Stimulated activated CD4-positive, alpha-beta T cell treated with anti-CD3 and anti-CD28 coated beads, Interleukin-1b, Interleukin-23, amount 100 ng/mL, for 1 hour (primary cell): ENCODE measurements around the gene FGF10.

ENCODE experiments used
- DNase-seq, 2 donors: peaks; one replicate each; pipeline ENCODE4 v3.0.0-alpha.2; 2020; ENCODE audit warnings: low read depth in 2 of 2

Gene FGF10

DNA sequence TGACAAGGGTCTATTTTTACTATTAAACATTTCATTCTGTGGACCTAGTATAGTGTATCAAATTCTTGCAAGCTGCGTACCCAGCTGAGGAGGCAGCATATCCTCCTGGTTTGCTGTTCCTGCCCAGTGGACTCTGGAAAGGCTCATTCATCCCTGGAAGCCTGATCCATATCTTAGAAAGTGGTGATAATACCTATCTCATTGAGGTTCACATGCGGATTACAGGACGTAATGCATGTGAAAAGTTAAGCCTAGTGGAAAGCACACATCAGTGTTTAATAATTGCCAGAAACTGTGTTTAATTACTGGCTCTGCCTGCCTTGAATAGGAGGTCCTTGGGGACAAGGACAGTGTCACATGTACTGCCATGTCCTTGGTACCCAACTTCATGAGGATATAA, 132.0 kb downstream of the FGF10 start:
- DNase-seq, result no peak
